ENCODE results near the gene PPP1R7.

GRCh38 chr2:241227594-241227993 lies 77.3 kb downstream of the PPP1R7 start:
- TF ChIP-seq, protein P1, sequence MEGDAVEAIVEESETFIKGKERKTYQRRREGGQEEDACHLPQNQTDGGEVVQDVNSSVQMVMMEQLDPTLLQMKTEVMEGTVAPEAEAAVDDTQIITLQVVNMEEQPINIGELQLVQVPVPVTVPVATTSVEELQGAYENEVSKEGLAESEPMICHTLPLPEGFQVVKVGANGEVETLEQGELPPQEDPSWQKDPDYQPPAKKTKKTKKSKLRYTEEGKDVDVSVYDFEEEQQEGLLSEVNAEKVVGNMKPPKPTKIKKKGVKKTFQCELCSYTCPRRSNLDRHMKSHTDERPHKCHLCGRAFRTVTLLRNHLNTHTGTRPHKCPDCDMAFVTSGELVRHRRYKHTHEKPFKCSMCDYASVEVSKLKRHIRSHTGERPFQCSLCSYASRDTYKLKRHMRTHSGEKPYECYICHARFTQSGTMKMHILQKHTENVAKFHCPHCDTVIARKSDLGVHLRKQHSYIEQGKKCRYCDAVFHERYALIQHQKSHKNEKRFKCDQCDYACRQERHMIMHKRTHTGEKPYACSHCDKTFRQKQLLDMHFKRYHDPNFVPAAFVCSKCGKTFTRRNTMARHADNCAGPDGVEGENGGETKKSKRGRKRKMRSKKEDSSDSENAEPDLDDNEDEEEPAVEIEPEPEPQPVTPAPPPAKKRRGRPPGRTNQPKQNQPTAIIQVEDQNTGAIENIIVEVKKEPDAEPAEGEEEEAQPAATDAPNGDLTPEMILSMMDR (IDR thresholded peaks at IDR 0.05) = no peak
- TF ChIP-seq POLR2A (IDR thresholded peaks at IDR 0.05) (no peak), EP300 (IDR thresholded peaks at IDR 0.05) (no peak)
